Ovary (tissue), 3 donors: ENCODE measurements around the gene SLC46A1.

Experiments
- POLR2A ChIP-seq: fragments of 450-650 bp; IDR thresholded peaks from one replicate; pipeline ENCODE4 v1.6.1; 2017; ENCODE audit warnings: antibody characterized with exemption, mild to moderate bottlenecking, moderate library complexity
- TF ChIP-seq, protein P1 (sequence below), 3 donors: fragments of 450-650 bp in 2 of 3; fragments of 200-600 bp in 1 of 3; IDR thresholded peaks; one replicate each; pipeline versions ENCODE4 v1.5.1 to v1.8.0; 2016 to 2022; ENCODE audit warnings: antibody characterized with exemption in 3 of 3, mild to moderate bottlenecking in 1 of 3
- donor health status: DM: no; HTN: no; CAD: no.

DNA sequence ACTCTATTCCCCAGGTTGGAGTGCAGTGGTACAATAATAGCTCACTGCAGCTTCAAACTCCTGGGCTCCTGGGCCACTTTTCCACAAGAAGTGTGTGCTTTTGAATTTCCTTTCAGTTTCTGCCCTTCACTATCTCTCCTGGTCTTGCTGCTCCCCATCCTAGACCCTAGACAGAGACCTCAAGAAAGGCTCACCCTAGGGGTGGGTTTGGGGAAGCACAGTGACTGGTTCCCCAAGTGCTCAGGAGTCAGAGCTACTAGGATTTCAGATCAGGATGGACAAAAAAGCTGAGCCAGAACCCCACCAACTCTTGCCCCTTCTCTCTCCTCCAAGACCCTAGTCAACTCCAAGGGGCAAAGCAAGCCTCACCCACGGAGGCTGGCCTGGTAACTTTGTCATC is 39.4 kb downstream of the SLC46A1 start:
- no peak for TF ChIP-seq POLR2A
- TF ChIP-seq, protein P1, sequence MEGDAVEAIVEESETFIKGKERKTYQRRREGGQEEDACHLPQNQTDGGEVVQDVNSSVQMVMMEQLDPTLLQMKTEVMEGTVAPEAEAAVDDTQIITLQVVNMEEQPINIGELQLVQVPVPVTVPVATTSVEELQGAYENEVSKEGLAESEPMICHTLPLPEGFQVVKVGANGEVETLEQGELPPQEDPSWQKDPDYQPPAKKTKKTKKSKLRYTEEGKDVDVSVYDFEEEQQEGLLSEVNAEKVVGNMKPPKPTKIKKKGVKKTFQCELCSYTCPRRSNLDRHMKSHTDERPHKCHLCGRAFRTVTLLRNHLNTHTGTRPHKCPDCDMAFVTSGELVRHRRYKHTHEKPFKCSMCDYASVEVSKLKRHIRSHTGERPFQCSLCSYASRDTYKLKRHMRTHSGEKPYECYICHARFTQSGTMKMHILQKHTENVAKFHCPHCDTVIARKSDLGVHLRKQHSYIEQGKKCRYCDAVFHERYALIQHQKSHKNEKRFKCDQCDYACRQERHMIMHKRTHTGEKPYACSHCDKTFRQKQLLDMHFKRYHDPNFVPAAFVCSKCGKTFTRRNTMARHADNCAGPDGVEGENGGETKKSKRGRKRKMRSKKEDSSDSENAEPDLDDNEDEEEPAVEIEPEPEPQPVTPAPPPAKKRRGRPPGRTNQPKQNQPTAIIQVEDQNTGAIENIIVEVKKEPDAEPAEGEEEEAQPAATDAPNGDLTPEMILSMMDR (IDR thresholded peaks at IDR 0.05) = no peak
